ENCODE measurements around the gene PPM1D. TPM values are rescaled to one million over a fixed set of nuclear protein-coding genes. Genes with fewer than 3 reads are reported as not detected.

Gene PPM1D
- total and polyA plus RNA-seq, 2 of the 13 experiments (the other 11 are each of a cell fraction or from before 2014, with no cell fraction given), result 8.0 to 26.2 TPM

DNA sequence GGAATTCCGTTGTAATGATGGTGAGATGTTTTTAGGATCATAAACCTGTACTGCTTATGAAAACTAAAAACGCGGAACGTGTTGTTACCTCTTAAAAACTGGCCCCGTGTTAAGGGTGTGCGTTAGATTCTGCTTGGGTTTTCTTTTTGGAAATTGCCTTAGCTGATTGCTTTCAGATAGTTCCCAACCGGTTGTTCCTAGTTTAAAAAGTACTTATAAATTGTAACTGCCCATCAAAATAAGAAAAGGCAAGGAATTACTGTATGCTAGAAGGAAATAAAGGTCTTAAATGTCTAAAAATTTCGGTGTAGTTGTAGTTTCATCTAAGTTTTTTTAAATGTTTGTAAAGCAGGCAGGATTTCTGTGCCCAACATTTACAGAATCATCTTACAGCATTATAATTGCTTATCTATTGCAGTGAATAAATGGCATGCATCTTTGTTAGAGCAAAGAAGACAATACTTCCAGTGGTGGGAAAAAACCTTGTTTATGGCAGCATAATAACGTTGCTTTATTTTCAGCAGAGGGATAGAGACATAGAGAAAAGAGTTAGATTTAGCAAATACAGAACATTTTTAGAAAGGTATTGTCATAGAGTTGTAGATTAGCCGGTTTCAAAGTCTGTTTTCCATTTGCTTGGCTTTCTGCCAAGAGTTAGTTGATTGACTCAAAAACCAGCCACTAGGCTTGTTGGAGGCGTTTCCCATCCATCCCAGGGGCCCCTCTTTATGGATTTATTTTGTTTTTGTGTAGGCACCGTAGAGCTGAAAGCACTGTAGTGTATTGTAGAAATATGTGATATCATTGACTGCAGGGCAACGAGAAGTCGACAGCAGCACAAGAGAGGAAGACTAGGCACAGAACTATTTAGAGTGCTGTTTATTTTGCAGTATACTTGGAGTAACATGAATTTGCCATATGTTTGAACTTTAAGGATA lies 1.7 kb downstream of the PPM1D start (continued):
- TF ChIP-seq, protein P1, sequence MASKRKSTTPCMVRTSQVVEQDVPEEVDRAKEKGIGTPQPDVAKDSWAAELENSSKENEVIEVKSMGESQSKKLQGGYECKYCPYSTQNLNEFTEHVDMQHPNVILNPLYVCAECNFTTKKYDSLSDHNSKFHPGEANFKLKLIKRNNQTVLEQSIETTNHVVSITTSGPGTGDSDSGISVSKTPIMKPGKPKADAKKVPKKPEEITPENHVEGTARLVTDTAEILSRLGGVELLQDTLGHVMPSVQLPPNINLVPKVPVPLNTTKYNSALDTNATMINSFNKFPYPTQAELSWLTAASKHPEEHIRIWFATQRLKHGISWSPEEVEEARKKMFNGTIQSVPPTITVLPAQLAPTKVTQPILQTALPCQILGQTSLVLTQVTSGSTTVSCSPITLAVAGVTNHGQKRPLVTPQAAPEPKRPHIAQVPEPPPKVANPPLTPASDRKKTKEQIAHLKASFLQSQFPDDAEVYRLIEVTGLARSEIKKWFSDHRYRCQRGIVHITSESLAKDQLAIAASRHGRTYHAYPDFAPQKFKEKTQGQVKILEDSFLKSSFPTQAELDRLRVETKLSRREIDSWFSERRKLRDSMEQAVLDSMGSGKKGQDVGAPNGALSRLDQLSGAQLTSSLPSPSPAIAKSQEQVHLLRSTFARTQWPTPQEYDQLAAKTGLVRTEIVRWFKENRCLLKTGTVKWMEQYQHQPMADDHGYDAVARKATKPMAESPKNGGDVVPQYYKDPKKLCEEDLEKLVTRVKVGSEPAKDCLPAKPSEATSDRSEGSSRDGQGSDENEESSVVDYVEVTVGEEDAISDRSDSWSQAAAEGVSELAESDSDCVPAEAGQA (IDR thresholded peaks at IDR 0.05; ENCODE audit: low read depth), result no peak
- TF ChIP-seq, protein P1 (CRISPR knock-in tag; IDR thresholded peaks at IDR 0.05; ENCODE audit: borderline replicate concordance), result no peak
- TF ChIP-seq ZNF335 (CRISPR knock-in tag; IDR thresholded peaks at IDR 0.05) (no peak), HOXD1 (CRISPR knock-in tag; IDR thresholded peaks at IDR 0.05) (no peak), SMYD3 (CRISPR knock-in tag; IDR thresholded peaks at IDR 0.05) (no peak), ZNF678 (CRISPR knock-in tag; IDR thresholded peaks at IDR 0.05) (no peak), ZNF451 (CRISPR knock-in tag; IDR thresholded peaks at IDR 0.05) (no peak), ZBTB3 (CRISPR knock-in tag; IDR thresholded peaks at IDR 0.05; ENCODE audit: borderline replicate concordance, low read depth) (no peak), MIER2 (CRISPR knock-in tag; IDR thresholded peaks at IDR 0.05) (no peak), CEBPB (IDR thresholded peaks at IDR 0.05; ENCODE audit: borderline replicate concordance, low read depth, low read length) (no peak)
- TF ChIP-seq, protein P2, sequence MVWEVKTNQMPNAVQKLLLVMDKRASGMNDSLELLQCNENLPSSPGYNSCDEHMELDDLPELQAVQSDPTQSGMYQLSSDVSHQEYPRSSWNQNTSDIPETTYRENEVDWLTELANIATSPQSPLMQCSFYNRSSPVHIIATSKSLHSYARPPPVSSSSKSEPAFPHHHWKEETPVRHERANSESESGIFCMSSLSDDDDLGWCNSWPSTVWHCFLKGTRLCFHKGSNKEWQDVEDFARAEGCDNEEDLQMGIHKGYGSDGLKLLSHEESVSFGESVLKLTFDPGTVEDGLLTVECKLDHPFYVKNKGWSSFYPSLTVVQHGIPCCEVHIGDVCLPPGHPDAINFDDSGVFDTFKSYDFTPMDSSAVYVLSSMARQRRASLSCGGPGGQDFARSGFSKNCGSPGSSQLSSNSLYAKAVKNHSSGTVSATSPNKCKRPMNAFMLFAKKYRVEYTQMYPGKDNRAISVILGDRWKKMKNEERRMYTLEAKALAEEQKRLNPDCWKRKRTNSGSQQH (CRISPR knock-in tag; IDR thresholded peaks at IDR 0.05; ENCODE audit: low read depth), result peak; percentile 81; the same call in 1 of the 2 replicates
- TF ChIP-seq, protein P3, sequence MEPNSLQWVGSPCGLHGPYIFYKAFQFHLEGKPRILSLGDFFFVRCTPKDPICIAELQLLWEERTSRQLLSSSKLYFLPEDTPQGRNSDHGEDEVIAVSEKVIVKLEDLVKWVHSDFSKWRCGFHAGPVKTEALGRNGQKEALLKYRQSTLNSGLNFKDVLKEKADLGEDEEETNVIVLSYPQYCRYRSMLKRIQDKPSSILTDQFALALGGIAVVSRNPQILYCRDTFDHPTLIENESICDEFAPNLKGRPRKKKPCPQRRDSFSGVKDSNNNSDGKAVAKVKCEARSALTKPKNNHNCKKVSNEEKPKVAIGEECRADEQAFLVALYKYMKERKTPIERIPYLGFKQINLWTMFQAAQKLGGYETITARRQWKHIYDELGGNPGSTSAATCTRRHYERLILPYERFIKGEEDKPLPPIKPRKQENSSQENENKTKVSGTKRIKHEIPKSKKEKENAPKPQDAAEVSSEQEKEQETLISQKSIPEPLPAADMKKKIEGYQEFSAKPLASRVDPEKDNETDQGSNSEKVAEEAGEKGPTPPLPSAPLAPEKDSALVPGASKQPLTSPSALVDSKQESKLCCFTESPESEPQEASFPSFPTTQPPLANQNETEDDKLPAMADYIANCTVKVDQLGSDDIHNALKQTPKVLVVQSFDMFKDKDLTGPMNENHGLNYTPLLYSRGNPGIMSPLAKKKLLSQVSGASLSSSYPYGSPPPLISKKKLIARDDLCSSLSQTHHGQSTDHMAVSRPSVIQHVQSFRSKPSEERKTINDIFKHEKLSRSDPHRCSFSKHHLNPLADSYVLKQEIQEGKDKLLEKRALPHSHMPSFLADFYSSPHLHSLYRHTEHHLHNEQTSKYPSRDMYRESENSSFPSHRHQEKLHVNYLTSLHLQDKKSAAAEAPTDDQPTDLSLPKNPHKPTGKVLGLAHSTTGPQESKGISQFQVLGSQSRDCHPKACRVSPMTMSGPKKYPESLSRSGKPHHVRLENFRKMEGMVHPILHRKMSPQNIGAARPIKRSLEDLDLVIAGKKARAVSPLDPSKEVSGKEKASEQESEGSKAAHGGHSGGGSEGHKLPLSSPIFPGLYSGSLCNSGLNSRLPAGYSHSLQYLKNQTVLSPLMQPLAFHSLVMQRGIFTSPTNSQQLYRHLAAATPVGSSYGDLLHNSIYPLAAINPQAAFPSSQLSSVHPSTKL (CRISPR knock-in tag; IDR thresholded peaks at IDR 0.05), result peak; percentile 41; the same call in 1 of the 2 replicates
- TF ChIP-seq, protein P4, sequence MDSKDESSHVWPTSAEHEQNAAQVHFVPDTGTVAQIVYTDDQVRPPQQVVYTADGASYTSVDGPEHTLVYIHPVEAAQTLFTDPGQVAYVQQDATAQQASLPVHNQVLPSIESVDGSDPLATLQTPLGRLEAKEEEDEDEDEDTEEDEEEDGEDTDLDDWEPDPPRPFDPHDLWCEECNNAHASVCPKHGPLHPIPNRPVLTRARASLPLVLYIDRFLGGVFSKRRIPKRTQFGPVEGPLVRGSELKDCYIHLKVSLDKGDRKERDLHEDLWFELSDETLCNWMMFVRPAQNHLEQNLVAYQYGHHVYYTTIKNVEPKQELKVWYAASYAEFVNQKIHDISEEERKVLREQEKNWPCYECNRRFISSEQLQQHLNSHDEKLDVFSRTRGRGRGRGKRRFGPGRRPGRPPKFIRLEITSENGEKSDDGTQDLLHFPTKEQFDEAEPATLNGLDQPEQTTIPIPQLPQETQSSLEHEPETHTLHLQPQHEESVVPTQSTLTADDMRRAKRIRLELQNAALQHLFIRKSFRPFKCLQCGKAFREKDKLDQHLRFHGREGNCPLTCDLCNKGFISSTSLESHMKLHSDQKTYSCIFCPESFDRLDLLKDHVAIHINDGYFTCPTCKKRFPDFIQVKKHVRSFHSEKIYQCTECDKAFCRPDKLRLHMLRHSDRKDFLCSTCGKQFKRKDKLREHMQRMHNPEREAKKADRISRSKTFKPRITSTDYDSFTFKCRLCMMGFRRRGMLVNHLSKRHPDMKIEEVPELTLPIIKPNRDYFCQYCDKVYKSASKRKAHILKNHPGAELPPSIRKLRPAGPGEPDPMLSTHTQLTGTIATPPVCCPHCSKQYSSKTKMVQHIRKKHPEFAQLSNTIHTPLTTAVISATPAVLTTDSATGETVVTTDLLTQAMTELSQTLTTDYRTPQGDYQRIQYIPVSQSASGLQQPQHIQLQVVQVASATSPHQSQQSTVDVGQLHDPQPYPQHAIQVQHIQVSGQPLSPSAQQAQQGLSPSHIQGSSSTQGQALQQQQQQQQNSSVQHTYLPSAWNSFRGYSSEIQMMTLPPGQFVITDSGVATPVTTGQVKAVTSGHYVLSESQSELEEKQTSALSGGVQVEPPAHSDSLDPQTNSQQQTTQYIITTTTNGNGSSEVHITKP (CRISPR knock-in tag; IDR thresholded peaks at IDR 0.05; ENCODE audit: low read depth), result no peak

Measured in HepG2 (cell line).